ENCODE data around the gene LCNL1. TPM values are rescaled to one million over a fixed set of nuclear protein-coding genes. Genes with fewer than 3 reads are reported as not detected.
"Not testable (repeated sequence)": the region's sequence is repeated elsewhere in the genome, so short reads cannot be mapped to it uniquely, and the experiment has no call there.

Gene LCNL1
- total and polyA plus RNA-seq, 12 donors: 0.06 to 10.5 (median 0.78) TPM; not detected in 2

DNA sequence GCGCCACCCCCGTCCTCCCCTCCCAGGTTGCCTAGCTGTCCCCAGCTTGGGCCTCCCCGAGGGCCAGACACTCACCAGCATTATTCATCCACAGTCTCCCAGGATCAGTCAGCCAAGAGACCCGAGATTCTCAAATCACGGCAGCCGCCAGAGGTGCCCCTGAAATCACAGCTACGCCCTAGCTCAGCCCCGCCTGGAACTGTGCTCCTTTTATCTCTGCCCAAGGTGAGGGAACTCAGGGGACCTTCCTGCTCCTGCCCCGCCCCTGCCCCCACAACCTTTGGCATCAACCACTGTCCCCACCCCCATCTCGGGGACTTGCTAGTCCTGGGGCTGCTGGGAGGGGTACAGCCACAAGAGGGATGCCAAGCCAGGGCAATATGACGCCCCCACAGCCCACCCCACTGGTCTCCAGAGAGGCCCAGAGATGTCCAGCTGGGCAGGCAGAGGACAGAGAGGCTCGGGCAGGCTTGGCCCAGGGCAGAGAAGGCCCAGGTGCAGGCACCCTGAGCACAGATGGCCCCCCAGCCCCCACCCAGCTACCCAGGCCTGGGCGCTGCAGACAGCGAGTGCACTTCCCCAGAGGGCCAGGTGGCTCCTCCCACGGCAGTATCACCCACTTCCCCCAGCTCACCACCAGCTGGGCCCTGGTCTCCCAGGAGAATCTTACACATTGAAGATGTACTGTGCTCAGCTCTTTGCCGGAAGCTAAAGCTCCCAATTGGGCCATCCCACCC is 49.3 kb downstream of the LCNL1 start, which contains the start of gene FUT7:
FUT7 (minus strand) TSS at position 185 of the 737 bp plus-strand sequence; CDS start at position 88, 97 bp downstream.
- no peaks in the 10 kb centered on the region for H3K9me3 ChIP-seq (replicated peaks in 1 of 3)
- no peak within 1 kb of the TSS for H3K4me3 ChIP-seq
- no peaks in the 10 kb centered on the region for H3K27me3 ChIP-seq
- TF ChIP-seq POLR2A (IDR thresholded peaks at IDR 0.05): no peak
- TF ChIP-seq, protein P1, sequence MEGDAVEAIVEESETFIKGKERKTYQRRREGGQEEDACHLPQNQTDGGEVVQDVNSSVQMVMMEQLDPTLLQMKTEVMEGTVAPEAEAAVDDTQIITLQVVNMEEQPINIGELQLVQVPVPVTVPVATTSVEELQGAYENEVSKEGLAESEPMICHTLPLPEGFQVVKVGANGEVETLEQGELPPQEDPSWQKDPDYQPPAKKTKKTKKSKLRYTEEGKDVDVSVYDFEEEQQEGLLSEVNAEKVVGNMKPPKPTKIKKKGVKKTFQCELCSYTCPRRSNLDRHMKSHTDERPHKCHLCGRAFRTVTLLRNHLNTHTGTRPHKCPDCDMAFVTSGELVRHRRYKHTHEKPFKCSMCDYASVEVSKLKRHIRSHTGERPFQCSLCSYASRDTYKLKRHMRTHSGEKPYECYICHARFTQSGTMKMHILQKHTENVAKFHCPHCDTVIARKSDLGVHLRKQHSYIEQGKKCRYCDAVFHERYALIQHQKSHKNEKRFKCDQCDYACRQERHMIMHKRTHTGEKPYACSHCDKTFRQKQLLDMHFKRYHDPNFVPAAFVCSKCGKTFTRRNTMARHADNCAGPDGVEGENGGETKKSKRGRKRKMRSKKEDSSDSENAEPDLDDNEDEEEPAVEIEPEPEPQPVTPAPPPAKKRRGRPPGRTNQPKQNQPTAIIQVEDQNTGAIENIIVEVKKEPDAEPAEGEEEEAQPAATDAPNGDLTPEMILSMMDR (IDR thresholded peaks at IDR 0.05): no peak
- WGBS, 4 donors: 27 to 48% (median 31%) methylated on average over 4 to 16 of the region's 16 CpGs
- DNase-seq: no peak
- H3K27ac ChIP-seq: peak within 1 kb of the TSS in 1 of 5 donors; percentile 61
- H3K36me3 ChIP-seq (replicated peaks in 1 of 2): no peaks in the 10 kb centered on the region
- H3K4me1 ChIP-seq (replicated peaks in 1 of 2): peaks cover 9 to 33% of the 10 kb centered on the region in 2 donors
- intact Hi-C loops (cut with DNase I): loop anchor here (5.0 kb wide), 2 partner anchors 90 to 245 kb away; partner anchors contain the start of gene FBXW5 (in 1 of the 2)

DNA sequence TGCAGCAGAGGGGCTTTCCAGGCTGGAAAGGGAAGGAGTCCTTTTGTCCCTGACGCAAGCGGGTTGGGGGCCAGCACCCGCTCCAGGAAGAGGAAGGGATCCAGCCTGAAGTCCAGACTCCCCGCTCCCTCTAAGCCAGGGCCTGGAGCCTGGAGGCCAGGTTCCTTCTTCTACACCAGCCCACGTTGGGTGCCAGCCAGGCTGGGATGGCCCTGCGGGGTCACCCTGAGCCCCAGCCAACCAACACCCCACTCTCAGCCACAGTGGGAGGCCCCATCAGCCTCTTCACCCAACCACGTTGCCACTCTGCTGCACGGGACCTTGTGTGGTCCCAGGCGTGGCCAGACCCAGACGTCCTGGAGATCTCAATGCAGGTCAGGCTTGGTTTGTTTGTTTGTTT is 50.1 kb downstream of the LCNL1 start:
- H3K27ac ChIP-seq: peak overlapping the region in 1 of 5 donors; percentile 61
- H3K27me3 ChIP-seq: no peaks in the 10 kb centered on the region
- H3K9me3 ChIP-seq (replicated peaks in 1 of 3): no peaks in the 10 kb centered on the region
- peak overlapping the region in 1 of 4 donors; percentile 29 for H3K4me3 ChIP-seq
- peak in 6 of 7 donors; percentile 44 to 74 (median 58) for DNase-seq
- H3K4me1 ChIP-seq (replicated peaks in 1 of 2): peaks cover 9 to 28% of the 10 kb centered on the region in 2 donors
- WGBS, 4 donors: 74 to 98% (median 76%) methylated on average over 4 to 10 of the region's 10 CpGs
- intact Hi-C loops (cut with DNase I): loop anchor here (5.0 kb wide), 2 partner anchors 91 to 246 kb away; partner anchors contain the start of gene FBXW5 (in 1 of the 2)
- H3K36me3 ChIP-seq (replicated peaks in 1 of 2): no peaks in the 10 kb centered on the region
- TF ChIP-seq, protein P1 (IDR thresholded peaks at IDR 0.05): no peak
- TF ChIP-seq POLR2A (IDR thresholded peaks at IDR 0.05): no peak

DNA sequence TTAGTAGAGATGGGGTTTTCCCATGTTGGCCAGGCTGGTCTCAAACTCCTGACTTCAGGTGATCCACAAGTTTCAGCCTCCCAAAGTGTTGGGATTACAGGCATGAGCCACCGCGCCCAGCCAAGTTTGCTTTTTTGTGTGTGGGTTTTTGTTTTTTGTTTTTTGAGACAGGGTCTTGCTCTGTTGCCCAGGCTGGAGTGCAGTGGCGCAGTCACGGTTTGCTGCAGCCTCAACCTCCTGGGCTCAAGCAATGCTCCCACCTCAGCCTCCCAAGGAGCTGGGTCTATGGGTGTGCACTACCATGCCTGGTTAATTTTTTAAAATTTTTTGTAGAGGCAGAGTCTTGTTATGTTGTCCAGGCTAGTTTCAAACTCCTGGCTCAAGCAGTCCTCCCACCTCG is 50.7 kb downstream of the LCNL1 start:
- intact Hi-C loops (cut with DNase I): loop anchor here (5.0 kb wide), 2 partner anchors 91 to 246 kb away; partner anchors contain the start of gene FBXW5 (in 1 of the 2)
- Histone ChIP-seq H3K4me1 (replicated peaks in 1 of 2) (peaks cover 7 to 26% of the 10 kb centered on the region in 2 donors), H3K4me3 (peak overlapping the region in 1 of 4 donors; percentile 29)
- DNase-seq; H3K36me3 ChIP-seq (replicated peaks in 1 of 2); H3K27me3 ChIP-seq; H3K9me3 ChIP-seq (replicated peaks in 1 of 3); H3K27ac ChIP-seq: not testable (repeated sequence)
- WGBS, 4 donors: 89 to 92% (median 90%) methylated on average over 5 of the region's 5 CpGs

DNA sequence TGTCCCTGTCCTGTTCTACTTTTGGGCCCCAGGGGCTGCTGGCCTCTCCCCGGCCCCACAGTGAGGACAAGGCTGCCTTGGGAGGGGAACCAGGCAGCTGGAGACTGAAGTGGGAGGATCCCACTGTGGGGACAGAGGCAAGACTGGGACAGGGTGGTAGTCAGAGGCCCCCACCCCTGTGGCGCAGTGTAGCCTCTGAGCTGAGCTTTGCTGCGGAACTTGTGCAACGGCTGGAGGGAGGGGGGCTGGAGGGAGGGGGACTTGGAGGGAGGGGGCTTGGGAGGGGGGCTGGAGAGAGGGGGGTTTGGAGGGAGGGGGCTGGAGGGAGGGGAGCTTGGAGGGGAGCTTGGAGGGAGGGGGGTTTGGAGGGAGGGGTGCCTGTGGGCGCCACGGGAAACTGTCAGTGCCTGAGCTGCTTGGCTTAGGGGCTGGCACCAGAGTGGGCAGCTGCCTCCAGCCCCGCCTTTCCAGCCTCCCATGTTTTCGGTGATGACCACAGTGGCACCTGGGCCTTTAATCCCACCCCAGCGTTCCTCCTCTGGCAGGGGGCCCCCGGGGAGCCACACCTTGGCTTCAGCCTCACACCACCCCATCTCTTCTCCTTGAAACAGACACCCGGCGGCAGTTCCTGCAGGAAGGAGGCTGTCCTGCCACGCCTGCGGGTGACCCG is 51.4 kb downstream of the LCNL1 start:
- Histone ChIP-seq H3K36me3 (replicated peaks in 1 of 2) (peaks cover 0 to 7% of the 10 kb centered on the region in 2 donors), H3K27ac (peak overlapping the region in 2 of 5 donors; percentile 34 to 35), H3K4me3 (no peak overlapping the region), H3K4me1 (replicated peaks in 1 of 2) (peaks cover under 1 to 19% of the 10 kb centered on the region in 2 donors), H3K27me3 (no peaks in the 10 kb centered on the region), H3K9me3 (replicated peaks in 1 of 3) (no peaks in the 10 kb centered on the region)
- TF ChIP-seq POLR2A (IDR thresholded peaks at IDR 0.05): no peak
- TF ChIP-seq, protein P1 (IDR thresholded peaks at IDR 0.05): no peak
- intact Hi-C loops (cut with DNase I): loop anchor here (5.0 kb wide), 2 partner anchors 92 to 247 kb away; partner anchors contain the start of gene FBXW5 (in 1 of the 2)
- WGBS, 4 donors: 34 to 50% (median 48%) methylated on average over 5 to 15 of the region's 15 CpGs
- DNase-seq: peak in 1 of 7 donors; percentile 40
